HG02678 (cell line): ENCODE data around the gene EXOSC7.
"Not testable (repeated sequence)": the region's sequence is repeated elsewhere in the genome, so short reads cannot be mapped to it uniquely, and the experiment has no call there.

ENCODE experiments used
- ATAC-seq: cut with Tn5 transposase; IDR thresholded peaks from one replicate; pipeline ENCODE4 v1.9.1; 2021; ENCODE audit warnings: mild to moderate bottlenecking, moderate library complexity; ENCODE audit not compliant: unreplicated experiment

Gene EXOSC7

GRCh38 chr3:45053805-45054195, 77.8 kb downstream of the EXOSC7 start:
- not testable (repeated sequence) for ATAC-seq

GRCh38 chr3:45054196-45054857, 78.3 kb downstream of the EXOSC7 start:
- no peak for ATAC-seq

- no peak for ATAC-seq
Measured at GRCh38 chr3:45055032-45055410, 79.0 kb downstream of the EXOSC7 start.

- ATAC-seq, result no peak
Measured at GRCh38 chr3:45055411-45056143, 79.5 kb downstream of the EXOSC7 start.

- no peak for ATAC-seq
Measured at GRCh38 chr3:45056608-45057301, 80.7 kb downstream of the EXOSC7 start.

- no peak for ATAC-seq
Measured at GRCh38 chr3:45057557-45057956, 81.5 kb downstream of the EXOSC7 start.

- no peak for ATAC-seq
Measured at GRCh38 chr3:45059132-45059531, 83.1 kb downstream of the EXOSC7 start.

GRCh38 chr3:45060165-45060892, 84.3 kb downstream of the EXOSC7 start:
- ATAC-seq, result no peak
